GM19372 (cell line): ENCODE results near the gene YRDC.
"Not testable (repeated sequence)": the region's sequence is repeated elsewhere in the genome, so short reads cannot be mapped to it uniquely, and the experiment has no call there.

Experiments
- ATAC-seq: cut with Tn5 transposase; IDR thresholded peaks from one replicate; pipeline ENCODE4 v1.9.1; 2021; ENCODE audit warnings: mild to moderate bottlenecking, low read depth, moderate library complexity; ENCODE audit not compliant: unreplicated experiment

Gene YRDC

GRCh38 chr1:37776946-37777516 is 31.0 kb downstream of the YRDC start:
- no peak for ATAC-seq

GRCh38 chr1:37771440-37771839 is 36.6 kb downstream of the YRDC start:
- not testable (repeated sequence) for ATAC-seq

DNA sequence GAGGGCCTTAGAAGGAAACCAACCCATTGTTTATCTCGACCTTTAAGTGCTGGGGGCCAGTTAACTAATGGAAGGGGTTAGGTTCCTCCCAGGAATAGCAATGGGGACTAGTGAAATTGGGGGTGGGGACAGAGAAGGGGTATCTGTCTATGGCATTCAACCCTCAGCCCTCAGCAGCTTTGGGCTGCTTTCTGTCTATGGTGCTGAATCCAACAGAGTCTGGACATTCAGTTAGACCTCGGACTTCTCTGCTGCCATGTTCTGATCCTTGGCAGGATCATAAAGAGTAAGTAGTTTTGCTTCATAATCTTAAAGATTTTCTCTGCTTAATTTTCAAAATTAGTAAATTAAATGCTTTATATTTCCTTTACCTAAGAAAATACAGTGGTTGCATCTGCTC is 40.5 kb downstream of the YRDC start:
- ATAC-seq = no peak

- ATAC-seq = no peak
These were observed 41.9 kb downstream of the YRDC start for GRCh38 chr1:37765916-37766664.

GRCh38 chr1:37764888-37765441 is 43.0 kb downstream of the YRDC start, which contains the start of gene EPHA10:
EPHA10 (minus strand) TSS chr1:37765120; CDS start chr1:37765066, 54 bp downstream.
- no peak for ATAC-seq

DNA sequence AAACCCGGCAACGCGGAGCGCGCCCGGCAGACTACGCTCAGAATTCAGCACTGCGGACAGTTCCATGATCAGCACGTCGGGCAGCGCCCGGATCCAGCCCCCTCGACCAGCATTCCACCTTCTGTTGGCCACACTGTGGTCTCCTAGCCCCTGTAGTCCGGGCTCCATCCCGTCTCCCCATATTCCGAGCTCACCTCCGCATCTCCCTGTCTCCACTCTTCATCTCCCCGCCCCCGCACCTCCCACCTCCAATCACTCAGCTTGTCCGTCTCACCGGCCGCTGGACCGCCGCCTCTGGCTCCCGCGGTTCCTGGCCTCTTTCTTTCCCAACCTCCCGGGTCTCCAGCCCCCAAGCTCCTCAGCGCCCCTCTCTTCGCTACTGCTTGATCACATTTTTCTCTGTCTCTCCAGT is 43.6 kb downstream of the YRDC start:
- ATAC-seq = no peak

DNA sequence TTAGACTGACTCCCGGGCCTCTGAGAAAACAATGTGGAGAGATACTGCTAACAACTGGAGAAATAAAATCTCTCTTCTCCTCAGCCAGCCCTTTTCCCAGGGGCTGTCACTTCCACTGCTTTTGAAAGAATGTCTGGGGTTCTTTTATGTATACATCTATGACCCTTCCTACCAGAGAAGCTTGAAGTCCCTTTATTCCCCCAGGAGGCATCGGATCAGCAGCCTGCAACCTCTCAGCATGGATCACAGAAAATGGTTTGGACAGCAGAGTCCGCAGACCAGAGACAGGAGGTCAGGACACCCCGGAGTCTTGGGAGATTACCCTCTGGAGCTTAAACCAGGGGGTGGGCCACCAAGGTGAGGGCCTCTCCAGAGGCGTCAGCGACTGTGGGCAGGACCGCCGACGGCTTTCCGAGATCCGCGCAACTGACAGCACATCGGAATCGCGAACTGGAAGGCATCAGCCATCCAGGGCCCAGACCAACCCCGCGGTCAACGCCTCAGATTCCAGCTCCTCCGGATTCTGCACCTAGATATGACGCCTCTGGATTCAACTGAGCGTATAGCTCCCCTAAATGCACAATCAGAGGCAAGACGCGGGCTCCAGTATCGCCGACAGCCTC is 44.1 kb downstream of the YRDC start:
- no peak for ATAC-seq

- ATAC-seq = no peak
These were observed 45.5 kb downstream of the YRDC start for GRCh38 chr1:37762516-37762915.

DNA sequence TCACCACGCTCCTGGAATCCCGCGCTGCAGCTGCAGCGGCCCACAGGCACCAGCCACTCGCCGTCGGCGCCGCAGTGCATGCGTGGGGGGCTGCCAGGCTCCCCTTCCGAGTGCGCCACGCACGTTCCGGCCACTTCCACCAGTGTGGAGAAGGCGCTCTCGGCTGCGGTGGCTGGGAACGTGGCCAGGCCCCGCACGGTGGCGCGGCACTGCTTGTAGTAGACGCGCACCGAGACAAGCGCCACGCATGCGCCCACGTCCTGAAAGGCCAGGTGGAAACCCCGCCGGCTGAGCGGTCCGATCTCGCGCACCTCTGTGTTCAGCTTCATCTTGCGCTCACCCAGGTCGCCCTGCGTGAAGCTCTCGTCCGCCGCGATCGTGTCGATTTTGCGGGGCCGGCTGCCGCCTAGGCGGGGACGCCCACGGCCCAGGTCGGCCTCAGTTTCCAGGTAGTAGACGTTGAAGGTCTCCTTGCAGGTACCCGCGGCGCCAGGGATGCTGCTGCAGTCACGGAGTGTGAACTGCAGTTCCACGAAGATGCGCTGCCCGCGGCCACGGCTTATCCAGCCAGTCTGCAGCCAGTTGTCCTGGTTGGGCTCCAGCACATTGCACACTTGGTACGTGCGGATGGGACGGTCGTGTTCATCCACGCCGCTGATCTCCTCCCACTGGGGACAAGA is 46.5 kb downstream of the YRDC start:
- ATAC-seq = no peak

DNA sequence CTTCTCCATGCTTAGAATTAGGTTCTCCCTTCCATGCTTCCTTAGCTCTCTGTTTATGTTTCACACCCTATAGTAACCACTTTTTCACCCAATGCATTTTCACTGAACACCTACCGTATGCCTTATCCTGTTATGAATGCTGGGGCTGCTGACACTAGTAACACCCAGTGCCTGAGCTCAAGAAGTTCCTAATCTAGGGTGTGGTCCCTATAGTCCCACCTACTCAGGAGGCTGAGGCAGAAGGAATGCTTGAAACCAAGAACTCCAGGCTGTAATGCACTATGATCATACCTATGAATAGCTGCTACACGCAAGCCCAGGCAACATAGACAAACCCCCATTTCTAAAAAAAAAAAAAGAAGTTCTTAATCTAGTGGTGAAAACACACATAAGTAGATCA is 48.6 kb downstream of the YRDC start:
- no peak for ATAC-seq

- no peak for ATAC-seq
These were observed 52.0 kb downstream of the YRDC start for GRCh38 chr1:37755951-37756560.

DNA sequence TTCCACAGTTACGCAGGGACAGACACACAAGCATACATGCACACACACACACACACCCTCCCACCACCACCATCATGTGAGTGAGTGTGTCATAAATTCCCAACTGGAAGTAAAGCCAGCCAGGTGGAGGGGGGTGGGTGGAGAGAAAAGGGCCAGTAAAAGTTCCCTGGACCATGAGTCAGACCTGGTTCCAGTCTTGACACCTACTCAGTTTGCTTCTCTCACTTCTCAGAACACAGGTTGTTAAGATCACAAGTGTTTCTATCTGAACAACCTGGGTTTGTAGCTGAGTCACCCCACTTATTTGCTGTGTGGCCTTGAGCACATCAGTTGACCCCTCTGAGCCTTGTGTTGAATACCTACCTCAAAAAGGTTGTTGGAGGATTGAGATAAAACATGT is 52.7 kb downstream of the YRDC start:
- ATAC-seq = no peak

DNA sequence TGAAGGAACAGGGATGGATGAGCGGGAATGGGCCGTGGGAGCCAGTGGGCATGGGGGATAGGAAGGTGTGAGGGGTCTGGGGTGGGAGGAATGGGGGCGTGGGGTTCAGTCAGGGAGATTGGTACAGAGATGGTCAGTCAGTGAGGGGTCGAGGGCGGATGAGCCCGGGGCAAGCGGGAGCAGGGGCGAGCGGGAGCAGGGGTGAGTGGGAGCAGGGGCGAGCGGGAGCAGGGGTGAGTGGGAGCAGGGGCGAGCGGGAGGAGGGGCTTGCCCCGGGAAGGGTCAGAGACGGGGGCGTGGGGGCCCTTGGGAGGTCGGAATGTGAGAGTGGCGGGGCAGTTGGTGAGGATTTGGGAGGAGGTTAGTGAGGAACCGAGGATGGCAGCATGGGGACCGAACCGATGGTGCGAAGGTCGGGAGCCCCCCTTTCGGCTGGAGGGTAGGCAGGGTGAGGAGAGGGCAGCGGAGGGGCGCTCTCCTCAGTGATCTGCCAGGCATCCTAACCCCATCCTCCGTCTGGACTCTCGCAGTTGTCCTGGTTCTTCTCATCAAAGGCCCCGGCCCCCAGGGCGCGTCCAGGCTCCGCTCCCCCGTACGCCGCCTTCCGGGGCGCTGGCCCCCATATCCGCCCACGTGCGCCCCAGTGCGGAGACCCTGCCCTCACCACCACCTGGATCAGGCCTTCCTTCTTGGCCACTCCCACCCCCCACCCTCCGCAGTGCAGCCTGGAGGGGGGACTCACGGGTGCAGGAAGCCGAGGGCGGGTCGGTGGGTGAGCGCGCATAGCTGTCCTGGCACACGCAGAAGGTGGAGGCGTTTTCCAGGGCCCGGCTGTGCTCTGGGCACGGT is 54.3 kb downstream of the YRDC start:
- no peak for ATAC-seq
